Activated gamma-delta T cell (primary cell): ENCODE results near the gene SNCB.

ENCODE experiments used
- DNase-seq: peaks from one replicate; lab custom pipeline; 2025; lab: John Stamatoyannopoulos, UW

The SNCB gene

DNA sequence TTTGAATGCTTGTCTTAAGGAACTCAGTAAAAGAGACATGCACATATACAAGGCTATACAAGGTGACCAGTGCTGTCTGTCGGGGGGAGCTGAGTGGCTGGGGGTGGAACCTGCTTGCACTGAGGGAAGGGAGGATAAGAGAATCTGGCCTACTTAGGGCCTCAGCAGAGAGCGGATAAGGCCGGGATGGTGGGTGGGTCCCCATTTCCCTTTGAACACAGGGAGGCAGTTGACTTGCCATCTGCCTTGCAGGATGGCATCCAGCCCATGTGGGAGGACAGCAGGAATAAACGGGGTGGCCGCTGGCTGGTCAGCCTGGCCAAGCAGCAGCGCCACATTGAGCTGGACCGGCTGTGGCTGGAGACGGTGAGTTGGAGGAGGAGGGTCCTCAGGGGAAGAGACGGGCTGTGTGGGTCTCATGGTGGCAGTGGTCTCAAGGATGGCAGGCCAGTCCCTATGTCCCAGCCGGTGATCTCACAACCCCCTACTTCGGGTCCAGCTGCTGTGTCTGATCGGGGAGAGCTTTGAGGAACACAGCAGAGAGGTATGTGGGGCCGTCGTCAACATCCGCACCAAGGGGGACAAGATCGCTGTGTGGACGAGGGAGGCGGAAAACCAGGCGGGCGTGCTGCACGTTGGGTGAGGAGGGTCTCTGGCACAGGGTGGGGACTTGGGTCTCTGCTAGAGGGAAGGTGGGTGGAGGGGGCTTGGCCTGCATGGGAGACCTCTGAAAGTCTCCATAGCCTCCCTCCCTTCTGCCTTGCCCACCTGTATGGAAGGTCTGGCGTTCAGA is 14.7 kb upstream of the SNCB start:
- DNase-seq: no peak

DNA sequence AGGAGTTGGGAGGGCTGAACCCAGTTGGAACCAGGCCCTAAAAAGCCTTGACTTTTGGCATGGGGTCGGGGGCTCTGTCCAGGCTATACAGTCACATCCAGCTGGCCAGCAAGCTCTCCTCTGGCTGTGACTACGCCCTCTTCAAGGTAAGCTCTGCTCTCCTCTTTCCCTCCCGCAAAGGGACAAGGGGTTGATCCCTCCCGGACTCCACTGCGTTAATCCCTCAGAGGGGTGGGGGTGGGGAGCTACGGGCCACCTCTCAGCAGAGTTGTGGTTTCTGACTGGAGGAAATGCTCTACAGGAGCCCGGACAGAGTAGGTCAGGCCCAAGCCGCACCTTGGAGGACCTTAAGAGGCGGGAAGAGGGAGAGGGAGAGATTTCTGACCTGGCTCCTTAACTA is 14.0 kb upstream of the SNCB start:
- DNase-seq: no peak

DNA sequence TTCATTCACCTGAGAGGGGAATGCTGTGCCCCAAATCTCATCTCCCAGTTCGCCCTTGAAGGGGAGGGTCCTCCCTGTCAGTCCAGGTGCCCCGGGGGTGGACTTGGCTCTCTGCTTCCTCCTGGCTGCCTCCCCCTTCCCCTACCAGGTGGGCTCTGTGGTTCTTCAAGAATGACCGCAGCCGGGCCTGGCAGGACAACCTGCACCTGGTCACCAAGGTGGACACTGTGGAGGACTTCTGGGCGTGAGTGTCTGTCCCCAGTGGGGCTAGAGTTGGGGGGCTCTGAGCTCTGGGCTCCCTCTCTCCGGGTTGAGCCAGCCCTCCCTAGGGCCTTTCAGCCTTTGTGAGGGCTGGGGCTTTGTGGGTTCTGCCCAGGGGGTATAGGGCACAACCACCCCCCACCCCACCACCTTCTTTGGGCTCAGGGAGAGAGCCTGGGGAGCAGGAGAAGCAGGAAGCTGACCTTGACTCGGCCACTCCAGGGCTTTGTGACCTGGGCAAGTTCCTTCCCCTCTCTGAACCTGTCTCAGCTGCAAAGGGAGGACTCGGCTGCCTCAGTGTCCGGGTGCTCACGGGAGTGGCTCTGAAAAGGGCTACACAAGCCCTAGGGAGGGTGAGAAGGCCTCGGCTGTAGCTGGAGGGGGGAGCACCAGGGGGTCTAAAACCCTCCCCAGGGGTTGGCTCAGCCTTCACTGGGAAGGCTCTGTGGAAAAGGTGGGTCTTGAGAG is 13.3 kb upstream of the SNCB start:
- DNase-seq: no peak

DNA sequence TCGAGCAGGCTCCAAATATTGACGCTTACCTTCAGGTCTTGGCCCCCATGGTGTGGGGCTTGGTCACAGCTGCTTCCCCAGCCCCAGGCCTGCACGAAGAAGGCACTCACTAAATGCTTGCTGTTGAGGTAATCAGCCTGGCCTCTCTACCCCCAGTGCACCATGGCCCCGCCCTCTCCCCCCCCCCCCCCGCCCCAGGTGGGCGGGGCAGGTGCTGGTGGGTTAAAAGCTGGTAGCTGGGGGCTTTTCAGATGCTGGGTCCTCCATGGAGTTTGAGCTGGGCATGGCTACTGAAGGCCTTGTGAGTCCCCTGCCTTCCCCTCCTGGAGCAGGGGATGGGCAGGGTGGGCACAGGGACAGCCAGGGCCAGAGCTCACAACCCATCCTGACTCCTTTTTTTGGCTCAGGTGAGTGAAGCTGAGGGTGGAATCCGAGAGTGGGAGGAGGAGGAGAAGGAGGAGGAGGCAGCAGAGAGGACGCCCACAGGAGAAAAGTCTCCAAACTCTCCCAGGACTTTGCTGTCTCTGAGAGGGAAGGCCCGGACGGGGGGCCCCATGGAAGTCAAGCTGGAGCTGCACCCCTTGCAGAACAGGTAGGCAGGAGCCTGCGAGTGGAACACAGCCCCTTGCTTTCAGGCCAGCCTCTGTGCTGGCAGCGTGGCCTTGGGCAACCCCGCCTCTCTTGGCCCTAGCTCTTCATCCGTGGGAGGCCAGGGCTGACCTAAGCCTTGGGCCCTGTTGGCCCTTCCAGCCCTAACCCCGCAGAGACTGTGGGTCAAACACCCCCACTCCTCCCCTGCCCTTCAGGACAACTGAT is 12.5 kb upstream of the SNCB start:
- DNase-seq: no peak

DNA sequence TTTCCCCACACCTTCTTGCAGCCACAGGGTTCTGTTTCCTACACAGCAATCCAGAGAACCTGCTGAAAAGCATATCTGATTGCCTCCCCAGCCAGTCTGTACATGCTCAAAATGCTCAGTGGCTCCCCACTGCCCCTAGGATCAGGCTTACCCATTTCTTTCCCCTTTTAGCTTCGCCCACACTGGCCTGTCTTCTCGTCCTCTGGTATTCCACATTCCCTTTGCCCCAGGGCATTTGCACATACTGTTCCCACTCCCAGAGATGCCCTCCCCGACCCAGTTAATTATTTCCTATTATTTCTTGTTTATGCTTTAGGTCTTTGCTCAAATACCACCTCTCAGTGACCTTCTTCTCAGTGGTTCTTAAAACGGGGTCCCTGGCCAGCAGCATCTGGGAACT is 10.3 kb upstream of the SNCB start:
- no peak for DNase-seq

DNA sequence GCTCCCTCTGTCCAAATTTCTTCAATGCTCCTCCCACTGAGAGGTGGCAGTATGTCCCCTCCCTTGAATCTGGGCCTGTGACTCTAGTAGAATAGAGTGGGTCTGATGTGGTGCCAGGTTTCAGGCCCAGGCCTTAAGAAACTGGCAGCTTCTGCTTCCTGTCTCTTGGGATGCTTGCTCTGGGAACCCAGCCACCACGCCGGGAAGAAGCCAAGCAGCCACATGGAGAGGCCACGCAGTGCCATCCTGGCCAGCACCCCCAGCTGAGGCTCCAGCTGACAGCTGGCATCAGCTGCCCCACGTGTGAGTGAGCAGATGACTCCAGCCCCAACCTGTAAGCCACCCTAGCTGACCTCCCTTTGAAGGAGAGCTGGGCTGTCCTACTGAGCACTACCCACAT is 9.6 kb upstream of the SNCB start:
- DNase-seq: no peak

DNA sequence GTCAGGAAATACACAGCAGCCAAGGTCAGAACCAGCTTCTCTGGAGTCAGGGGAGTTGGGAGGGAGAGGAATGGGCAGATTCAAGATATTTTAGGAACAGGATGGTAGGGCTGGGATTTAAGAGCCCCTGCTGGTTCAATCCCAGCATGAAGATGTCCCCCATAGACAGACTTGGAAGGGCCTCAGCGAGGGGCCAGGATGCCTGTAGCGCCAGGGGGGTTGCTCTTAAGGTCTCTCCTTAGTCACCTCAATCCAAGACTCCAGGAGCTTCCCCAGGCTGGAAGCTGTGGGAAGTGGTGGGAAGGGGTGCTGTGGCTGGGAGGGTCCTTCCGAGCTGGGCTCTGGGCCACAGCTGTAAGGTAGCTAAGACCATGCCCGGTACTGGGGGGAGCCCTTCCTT is 8.9 kb upstream of the SNCB start:
- DNase-seq: no peak

DNA sequence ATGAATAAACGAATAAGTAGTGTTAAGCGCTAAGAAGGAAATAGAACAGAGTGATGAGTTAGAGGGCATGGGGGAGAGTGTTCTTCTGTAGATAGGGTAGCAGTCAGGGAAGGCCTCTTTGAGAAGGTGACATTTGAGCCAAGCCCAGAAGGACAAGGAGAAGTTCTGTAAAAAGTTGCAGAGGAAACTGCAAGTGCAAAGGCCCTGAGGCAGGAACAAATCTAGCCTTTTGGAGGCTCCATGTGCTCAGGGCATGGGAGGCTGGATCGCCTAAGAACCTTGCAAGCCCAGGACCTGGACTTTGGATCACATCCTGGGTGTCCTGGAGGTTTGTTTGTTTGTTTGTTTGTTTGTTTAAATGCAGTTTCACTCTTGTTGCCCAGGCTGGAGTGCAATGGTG is 8.1 kb upstream of the SNCB start:
- no peak for DNase-seq

DNA sequence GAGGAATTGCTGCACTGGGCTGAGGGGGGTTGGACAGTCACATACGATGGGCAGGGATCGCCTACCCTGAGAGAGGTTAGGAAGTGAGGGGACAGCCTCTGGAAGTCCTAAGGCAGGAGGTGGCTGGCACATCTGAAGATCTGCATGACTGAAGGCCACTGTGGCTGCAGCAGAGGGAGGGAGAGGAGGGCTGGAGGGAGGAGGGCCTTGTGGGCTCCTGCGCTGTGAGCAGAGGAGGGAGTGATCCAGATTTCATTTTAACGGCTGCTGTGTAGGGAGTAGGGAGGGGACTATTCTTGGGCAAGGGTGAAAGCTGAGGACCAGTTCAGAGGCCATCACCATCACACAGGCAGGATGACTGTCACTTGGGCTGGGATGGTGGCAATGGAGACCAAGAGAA is 7.2 kb upstream of the SNCB start:
- DNase-seq: no peak

DNA sequence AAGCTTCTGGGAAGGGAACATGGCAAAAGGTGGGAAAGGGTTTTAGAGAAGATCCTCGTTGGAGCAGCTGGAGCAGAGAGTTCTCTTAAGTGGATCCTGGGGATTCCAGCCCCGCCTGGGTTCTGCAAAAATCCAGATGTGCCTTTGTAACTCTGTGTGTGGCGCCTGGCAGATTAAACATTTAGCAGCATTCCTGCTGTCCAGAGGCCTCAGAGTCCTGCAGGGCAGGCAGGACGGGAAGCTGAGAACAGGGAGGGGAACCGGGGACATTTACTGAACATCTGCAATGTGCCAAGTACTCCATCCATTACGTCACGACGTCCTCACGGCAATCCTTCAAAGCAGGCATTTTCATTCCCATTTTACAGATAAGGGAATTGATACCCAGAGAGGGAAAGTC is 6.1 kb upstream of the SNCB start:
- DNase-seq: no peak

DNA sequence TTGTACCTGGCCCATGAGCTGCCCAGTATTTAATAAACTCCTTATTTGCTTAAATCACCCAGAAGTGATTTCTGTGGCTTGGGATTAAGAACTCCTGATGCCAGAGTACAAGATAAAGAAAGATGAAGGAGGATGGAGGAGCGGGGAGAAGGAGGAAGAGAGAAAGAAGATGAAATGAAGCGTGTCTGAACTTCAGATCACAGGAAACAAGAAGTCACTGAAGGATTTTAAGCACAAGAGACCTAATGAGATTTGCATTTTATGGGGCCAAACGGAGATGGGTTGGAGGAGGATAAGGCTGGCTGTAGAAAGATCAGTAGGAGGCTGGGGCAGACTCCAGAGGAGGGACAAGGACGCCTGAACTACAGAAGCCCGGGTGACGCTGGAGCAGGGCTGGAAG is 3.3 kb upstream of the SNCB start:
- DNase-seq: no peak

DNA sequence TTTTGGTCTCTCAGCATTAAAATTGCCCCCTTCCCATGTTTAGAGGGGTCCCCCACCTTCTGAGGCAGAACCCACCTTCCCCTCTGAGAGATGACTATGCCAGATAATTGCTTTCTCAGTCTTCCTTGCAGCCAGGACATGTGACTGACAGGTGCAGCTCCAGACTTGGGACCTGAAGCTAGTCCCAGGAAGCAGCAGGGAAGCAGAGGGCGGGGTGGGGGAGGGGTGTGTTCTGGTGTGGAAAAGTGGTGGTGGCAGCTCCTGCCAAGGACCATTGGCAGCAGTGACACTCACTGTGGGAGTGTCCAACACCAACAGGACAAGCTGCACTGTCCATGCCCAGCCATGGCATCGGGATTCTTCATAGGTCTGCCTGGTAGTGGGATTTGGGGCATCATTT is 2.4 kb upstream of the SNCB start:
- no peak for DNase-seq

DNA sequence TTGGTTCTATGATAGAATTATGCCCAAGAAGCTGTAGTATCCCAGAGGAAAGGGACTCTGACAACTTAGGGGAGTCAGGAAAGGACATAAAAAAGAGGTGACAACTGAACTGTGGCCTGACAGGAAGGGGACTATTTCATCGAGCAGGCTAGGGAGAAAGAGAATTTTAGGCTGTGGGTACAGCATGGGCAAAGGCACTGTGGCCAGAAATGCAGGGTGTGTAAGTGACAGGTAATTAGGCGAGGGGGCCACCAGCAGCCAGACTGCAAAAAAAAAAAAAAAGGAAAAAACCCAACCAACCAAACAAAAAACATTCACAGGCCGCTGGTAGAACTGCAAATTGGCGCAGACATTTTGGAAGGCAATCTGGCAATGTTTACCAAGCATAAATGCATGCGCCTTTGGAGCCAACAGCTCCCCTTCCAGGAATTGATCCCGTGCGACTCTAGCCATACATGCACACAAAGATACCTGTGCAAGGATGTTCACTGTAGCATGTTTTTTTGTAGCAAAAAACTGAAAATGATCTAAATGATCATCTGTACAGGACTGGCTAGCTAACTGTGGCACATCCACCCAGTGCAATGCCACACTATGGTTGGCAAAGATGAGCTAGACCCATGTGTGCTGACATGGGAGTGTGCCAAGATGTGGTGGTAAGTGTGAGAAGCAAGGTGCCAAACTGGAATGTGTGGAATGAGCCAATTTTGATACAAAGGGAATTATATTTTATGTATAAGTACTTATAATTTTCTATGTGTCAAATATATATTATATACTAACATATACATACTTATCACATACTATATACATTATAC is 1.3 kb upstream of the SNCB start:
- no peak for DNase-seq

DNA sequence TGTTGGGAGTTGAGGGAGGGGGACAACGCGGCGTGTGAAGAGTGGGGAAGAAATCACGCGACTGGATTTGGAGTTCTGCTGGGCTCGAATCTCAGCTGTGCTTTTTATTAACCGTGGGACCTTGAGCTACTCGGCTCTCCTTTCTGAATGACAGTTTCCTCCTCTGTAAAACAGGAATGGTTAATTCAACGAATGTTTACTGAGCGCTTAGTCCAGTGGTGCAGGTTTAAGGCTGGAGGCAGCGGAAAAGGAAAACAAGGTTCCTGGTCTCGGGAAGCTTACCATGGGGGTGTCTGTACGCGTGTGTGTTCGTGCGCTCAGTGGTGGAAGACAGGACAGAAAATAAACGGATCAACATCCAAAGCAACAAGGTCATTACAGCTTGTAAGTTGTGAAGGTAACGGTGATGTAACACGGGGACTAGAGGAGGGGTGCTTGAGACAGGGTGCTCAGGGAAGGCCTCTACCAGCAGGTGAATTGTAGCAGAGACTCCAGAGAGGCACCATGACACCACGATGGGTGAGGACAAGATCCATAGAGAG is 418 bp upstream of the SNCB start:
- DNase-seq: no peak

DNA sequence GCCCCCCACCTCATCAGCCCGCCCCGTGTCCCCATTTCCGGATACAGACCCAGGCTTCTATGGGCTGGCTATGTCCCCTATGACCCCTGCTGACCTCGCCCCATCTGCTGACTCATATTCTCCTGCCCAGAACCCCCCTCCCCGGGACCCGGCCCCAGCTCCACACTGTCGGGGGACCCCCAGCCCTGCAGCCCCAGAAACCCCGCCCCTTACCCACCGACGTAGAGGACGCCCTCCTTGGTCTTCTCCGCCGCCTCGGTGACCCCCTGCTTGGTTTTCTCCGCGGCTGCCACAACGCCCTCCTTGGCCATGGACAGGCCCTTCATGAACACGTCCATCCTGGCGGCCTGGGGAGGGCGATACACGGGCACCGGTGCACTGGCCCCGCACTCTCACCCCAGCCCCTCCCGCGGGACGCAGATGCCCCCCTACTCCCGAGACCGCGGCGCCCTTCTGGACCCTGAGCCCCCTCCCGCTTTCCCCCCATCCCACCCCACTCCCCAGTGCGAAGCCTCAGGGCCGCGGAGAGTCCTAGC is 949 bp downstream of the SNCB start:
- DNase-seq: no peak

DNA sequence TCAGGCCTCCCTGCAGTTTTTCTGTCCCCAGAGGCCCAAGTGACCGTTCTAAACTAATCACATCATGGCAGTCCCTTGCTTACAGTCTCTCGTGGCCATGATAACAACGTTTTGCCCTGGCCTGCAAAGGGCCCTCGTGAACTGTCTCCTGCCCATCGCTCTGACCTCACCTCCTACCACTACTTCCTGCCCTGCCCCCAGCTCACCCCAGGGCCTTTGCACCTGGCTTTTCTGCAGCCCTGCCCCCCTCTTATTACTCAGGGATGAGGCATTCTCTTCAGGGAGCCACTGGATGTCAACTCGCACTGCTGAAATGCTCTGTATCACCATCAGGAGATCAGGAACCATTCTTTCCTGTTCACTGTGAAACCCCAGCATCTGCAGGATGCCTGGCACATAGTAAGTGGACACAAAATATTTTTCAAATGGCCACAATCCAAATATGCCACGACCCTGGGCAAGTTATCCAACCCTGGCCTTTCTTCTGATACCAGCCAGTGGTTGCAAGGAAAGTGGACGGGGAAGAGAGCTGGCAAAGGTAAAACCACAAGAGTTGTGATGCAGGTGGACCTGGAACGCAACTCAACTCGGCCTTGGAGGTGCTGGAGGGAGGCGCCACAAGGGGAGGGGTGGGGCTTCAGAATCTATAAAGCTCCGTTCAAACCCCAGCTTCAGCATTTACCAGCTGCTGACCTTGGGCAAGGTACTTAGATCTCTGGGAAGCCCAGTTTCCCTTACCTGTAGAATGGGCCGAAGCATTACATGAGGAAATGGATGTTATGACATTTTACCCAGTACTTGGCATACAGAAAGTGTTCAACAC is 1.7 kb downstream of the SNCB start:
- DNase-seq: no peak

DNA sequence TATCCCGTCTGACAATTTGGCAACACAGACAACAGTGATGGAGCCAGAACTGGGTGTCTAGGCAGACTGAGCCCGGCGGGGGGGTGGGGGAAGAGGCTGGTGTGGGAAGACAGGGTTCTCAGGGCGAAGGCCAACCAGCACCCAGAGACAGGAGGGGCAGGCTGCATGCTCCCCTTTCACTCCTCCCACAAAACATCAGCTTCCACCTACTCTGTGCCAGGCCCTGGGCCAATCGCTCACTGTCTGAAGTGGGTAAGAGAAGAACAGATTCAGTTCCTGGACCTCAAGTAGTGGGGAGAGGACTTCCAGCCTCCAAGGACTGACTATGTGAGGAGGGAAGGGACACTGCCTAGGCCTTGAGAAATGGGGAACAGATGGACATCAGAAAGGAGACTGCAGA is 2.8 kb downstream of the SNCB start:
- DNase-seq: no peak

DNA sequence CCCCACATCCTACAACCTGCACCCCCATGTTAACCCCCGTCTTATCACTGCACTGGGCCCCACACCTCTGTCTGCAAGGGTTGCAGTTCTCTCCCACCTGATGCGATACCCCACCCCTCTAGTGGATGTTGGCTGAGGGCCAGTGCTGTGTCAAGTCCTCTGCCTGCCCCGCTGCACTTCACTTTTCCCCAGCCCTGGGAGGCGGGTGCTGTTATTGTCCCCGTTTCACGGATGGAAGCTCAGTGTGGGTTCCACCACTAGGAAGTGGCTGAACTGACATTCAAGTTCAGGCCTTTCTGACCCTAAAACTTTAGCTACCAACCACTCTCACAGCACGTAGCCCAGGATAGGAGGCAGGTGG is 3.5 kb downstream of the SNCB start:
- no peak for DNase-seq

DNA sequence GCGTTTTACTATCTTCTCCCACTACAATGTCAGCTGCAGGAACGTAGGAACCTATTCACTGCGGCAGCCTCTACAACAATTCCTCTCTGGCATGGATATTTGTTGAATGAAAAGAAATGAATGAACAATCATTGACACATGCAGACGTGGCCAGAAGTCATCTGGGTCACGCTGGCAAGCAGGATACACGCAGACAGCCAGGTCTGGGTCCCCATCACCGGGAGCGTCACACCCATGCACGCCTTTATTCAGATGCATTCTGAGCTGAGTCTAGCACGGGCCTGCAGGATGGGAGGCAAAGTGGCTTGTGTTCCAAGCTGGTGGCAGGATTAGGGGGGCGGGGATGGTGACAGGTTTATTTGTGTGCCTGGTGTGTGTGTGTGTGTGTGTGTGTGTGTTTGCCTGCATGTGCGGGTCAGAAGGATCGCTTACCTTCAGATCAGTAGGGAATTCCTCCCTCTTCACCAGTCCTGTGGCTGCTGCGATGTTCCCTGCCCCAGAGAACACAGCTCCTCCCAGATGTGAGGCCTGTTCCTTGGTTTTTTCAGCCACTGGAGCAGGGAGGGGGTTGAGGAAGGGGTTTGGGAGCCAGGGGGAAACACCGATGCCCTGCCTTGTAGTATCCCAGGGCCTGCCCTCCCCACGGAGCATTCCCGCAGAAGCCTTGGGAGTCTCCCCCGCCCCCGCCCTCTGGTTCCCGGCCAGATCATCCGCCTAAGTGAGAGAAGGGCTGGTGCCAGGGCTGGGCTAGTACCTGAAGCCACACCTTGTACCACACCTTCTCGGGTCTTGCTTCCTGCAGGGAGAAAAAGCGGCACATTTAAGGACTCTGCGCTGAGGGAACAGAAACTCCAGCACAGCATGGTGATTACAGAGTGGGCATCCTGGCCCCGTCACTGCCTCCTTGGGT is 4.1 kb downstream of the SNCB start:
- no peak for DNase-seq

DNA sequence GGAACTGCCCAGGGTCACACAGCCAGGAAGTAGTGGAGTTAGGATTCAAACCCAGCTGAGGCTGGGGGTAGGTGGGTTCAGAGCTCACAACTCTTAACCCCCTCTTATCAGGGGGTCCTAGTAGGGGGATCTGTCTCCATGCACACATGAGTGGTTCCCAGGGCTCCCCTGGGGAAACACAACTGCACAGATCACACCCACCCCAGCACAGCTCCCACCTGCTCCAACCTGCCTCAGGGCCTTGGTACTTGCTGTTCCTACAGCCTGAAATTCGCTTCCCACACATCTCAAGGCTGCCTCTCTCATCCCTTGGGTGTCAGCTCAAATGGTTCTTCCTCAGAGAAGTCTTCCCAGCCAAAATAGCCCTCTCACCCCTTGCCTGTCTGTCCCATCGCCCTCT is 4.8 kb downstream of the SNCB start:
- no peak for DNase-seq
